H4 (cell line): ENCODE measurements around the gene PTPN6. TPM values are rescaled to one million over a fixed set of nuclear protein-coding genes. Genes with fewer than 3 reads are reported as not detected.

ENCODE experiments used
- DNase-seq: peaks from one replicate; pipeline ENCODE4 v3.0.0-alpha.2; 2015; ENCODE audit warnings: low spot score
- total RNA-seq: library from RNA; depleted of rRNA; stranded (reverse); fragments of >200 nt; shearing (Covaris generic); gene quantifications from 2 replicates; pipeline ENCODE4 v1.2.3, GENCODE V29; 2014

The PTPN6 gene
- total RNA-seq, 1 experiment from 2014 or later: not detected

GRCh38 chr12:6941782-6942181 lies 9.4 kb upstream of the PTPN6 start:
- no peak for DNase-seq

GRCh38 chr12:6942331-6942665 lies 8.9 kb upstream of the PTPN6 start:
- DNase-seq: no peak

- DNase-seq: peak; percentile 88
Measured at GRCh38 chr12:6943389-6943721, 7.8 kb upstream of the PTPN6 start.

GRCh38 chr12:6943722-6944380 lies 7.3 kb upstream of the PTPN6 start, which contains the start of the genes C12orf57 and RNU7-1:
C12orf57 (plus strand) TSS chr12:6944022; CDS start chr12:6944122, 100 bp downstream.
RNU7-1 (plus strand) TSS chr12:6943816.
- peak; percentile 90 for DNase-seq

- DNase-seq: peak; percentile 94
Measured at GRCh38 chr12:6944381-6945186, 6.6 kb upstream of the PTPN6 start.

- no peak for DNase-seq
Measured at GRCh38 chr12:6945613-6946012, 5.5 kb upstream of the PTPN6 start.

GRCh38 chr12:6946033-6946919 lies 4.9 kb upstream of the PTPN6 start:
- no peak for DNase-seq

GRCh38 chr12:6946920-6947374 lies 4.2 kb upstream of the PTPN6 start:
- DNase-seq: no peak

- no peak for DNase-seq
Measured at GRCh38 chr12:6947615-6948014, 3.5 kb upstream of the PTPN6 start.

GRCh38 chr12:6948873-6949594 lies 2.1 kb upstream of the PTPN6 start:
- DNase-seq: no peak

GRCh38 chr12:6950401-6950801 lies 755 bp upstream of the PTPN6 start:
- DNase-seq: no peak

GRCh38 chr12:6951551-6952120 lies 480 bp downstream of the PTPN6 start:
- no peak for DNase-seq

GRCh38 chr12:6952121-6952862 lies 1.1 kb downstream of the PTPN6 start:
- no peak for DNase-seq

- DNase-seq: no peak
Measured at GRCh38 chr12:6952863-6953441, 1.8 kb downstream of the PTPN6 start.

GRCh38 chr12:6953442-6954315 lies 2.5 kb downstream of the PTPN6 start:
- peak; percentile 54 for DNase-seq

GRCh38 chr12:6954316-6955107 lies 3.4 kb downstream of the PTPN6 start:
- no peak for DNase-seq

GRCh38 chr12:6955108-6956020 lies 4.2 kb downstream of the PTPN6 start:
- no peak for DNase-seq
